ENCODE results near the gene C16orf92. TPM values are rescaled to one million over a fixed set of nuclear protein-coding genes. Genes with fewer than 3 reads are reported as not detected.
A peak's percentile ranks its signal among the peaks of the same experiment; 100 is the strongest.

The C16orf92 gene
- not detected for total RNA-seq
- not detected for polyA plus RNA-seq
- long read RNA-seq, donor 1: 0 reads
- long read RNA-seq, donor 2: 0 reads
- long read RNA-seq, donor 3: 0 reads

- 86 to 89% methylated on average over 6 of the region's 6 CpGs for WGBS, 2 donors
- TF ChIP-seq CTCF (IDR thresholded peaks at IDR 0.05): no peak
- ATAC-seq (no peak), DNase-seq (no peak)
- intact Hi-C loops (cut with DNase I): loop anchor here in 7 of 10 donors (5.0 to 10.0 kb wide), 4 partner anchors 161 to 328 kb away; partner anchors contain the start of gene CDIPT (in 1 of the 7)
- H3K4me3 ChIP-seq: no peak within 1 kb of the TSS
- H3K36me3 ChIP-seq: no peaks in the 10 kb centered on the region
- H3K4me1 ChIP-seq: peaks cover 0 to 12% (median 9%) of the 10 kb centered on the region in 9 donors
- H3K27ac ChIP-seq: no peak within 1 kb of the TSS
- H3K27me3 ChIP-seq: peaks cover 0 to 29% (median 19%) of the 10 kb centered on the region in 7 donors
- no peaks in the 10 kb centered on the region for H3K9me3 ChIP-seq
Measured at GRCh38 chr16:30022887-30023286, at the start of gene C16orf92. Gene C16orf92 (plus strand): TSS chr16:30023198. CDS start chr16:30023341, 143 bp downstream.

- DNase-seq (peak; percentile 99), ATAC-seq (peak; percentile 96 to 98 (median 98))
- WGBS, 2 donors: 1% methylated on average over 75 of the region's 75 CpGs
- Histone ChIP-seq H3K4me3 (peak within 1 kb of the TSS; percentile 69 to 99 (median 81)), H3K36me3 (peaks cover 0 to 54% (median 23%) of the 10 kb centered on the region in 9 donors), H3K27me3 (no peaks in the 10 kb centered on the region), H3K4me1 (peaks cover 3 to 49% (median 38%) of the 10 kb centered on the region in 9 donors), H3K27ac (peak within 1 kb of the TSS; percentile 85 to 100 (median 94)), H3K9me3 (no peaks in the 10 kb centered on the region)
- intact Hi-C loops (cut with DNase I): loop anchor here in 7 of 10 donors (1.0 to 10.0 kb wide), 7 partner anchors 11 to 169 kb away; partner anchors contain the start of genes HIRIP3 (in 2 of the 7), KCTD13 (in 2 of the 7), ALDOA (in 1 of the 7) and MAZ (in 1 of the 7)
- TF ChIP-seq CTCF (IDR thresholded peaks at IDR 0.05): peak in 1 of 9 donors; percentile 5
Measured at GRCh38 chr16:29973384-29974246, 49.4 kb upstream of the C16orf92 start, which contains the start of gene TAOK2. Gene TAOK2 (plus strand): TSS chr16:29973868. CDS start chr16:29977773, 3,905 bp downstream.

GRCh38 chr16:29974291-29975133 lies 48.5 kb upstream of the C16orf92 start:
- WGBS, 2 donors: 2 to 3% methylated on average over 31 of the region's 31 CpGs
- peak overlapping the region; percentile 85 to 100 (median 94) for H3K27ac ChIP-seq
- H3K4me3 ChIP-seq: peak overlapping the region; percentile 69 to 99 (median 81)
- no peaks in the 10 kb centered on the region for H3K27me3 ChIP-seq
- ATAC-seq: peak; percentile 8 to 74 (median 41)
- H3K9me3 ChIP-seq: no peaks in the 10 kb centered on the region
- peaks cover 3 to 56% (median 47%) of the 10 kb centered on the region in 9 donors for H3K4me1 ChIP-seq
- peak; percentile 34 to 71 for DNase-seq
- peaks cover 0 to 54% (median 28%) of the 10 kb centered on the region in 9 donors for H3K36me3 ChIP-seq
- TF ChIP-seq CTCF (IDR thresholded peaks at IDR 0.05): no peak
- intact Hi-C loops (cut with DNase I): loop anchor here in 6 of 10 donors (2.0 to 10.0 kb wide), 6 partner anchors 20 to 170 kb away; partner anchors contain the start of genes HIRIP3 (in 2 of the 6), KCTD13 (in 2 of the 6), ALDOA (in 1 of the 6) and MAZ (in 1 of the 6)

All from heart right ventricle (tissue), 16 donors.